Stimulated activated CD8-positive, alpha-beta memory T cell treated with anti-CD3 and anti-CD28 coated beads, Interleukin-15, amount 100 ng/mL, for 1 hour (primary cell): Measurements from ENCODE around the gene ME3.

Experiments used
- DNase-seq: peaks from one replicate; pipeline ENCODE4 v3.0.0-alpha.2; 2020; ENCODE audit warnings: low read depth

ME3 gene

GRCh38 chr11:86692746-86693145 is 20.3 kb upstream of the ME3 start:
- DNase-seq, result no peak

DNA sequence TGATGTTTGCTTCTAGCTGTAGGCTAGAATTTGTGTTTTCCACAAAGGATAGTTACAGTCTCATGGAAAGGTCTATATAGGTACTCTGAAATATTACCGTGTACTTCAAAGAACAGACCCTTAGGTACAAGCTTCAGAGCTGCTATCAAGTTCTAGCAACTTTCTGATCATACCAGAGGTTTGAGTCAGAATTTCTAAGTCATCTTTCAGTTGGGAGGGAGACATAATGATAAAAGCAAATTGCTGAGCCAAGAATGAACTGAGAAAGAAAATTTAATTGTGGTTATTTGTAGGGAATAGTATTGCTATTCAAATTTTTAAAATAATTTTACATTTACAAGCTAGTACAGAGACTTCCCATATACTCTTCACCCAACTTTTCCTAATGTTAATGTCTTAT is 19.9 kb upstream of the ME3 start:
- no peak for DNase-seq

GRCh38 chr11:86688398-86689179 is 16.2 kb upstream of the ME3 start:
- DNase-seq, result no peak

GRCh38 chr11:86687185-86687778 is 14.9 kb upstream of the ME3 start:
- no peak for DNase-seq

DNA sequence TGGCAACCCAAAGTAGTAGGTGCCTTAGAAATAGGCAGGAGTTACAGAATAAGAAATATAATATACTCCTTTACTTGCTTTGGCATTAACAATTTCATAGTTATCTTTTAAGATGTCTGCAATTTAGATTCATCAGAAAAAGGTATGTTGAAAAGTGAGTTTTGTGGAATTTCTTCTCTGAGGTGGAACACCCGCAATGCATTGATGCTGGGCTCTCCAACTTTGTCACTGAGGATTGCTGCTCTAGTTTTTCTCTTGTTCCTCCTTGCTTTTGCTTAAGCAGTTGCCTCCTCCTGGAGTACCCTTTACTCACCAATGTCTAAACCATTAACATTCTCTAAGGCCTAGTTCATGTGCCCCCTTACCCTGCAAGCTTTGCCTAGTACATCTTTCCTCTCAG is 14.1 kb upstream of the ME3 start:
- no peak for DNase-seq

GRCh38 chr11:86681483-86681756 is 9.0 kb upstream of the ME3 start:
- DNase-seq, result no peak

GRCh38 chr11:86680716-86681482 is 8.5 kb upstream of the ME3 start:
- DNase-seq, result no peak

GRCh38 chr11:86678823-86679222 is 6.4 kb upstream of the ME3 start:
- DNase-seq, result no peak

- DNase-seq, result no peak
These were observed 5.9 kb upstream of the ME3 start for GRCh38 chr11:86678296-86678695.

- no peak for DNase-seq
These were observed 4.2 kb upstream of the ME3 start for GRCh38 chr11:86676533-86677154.

DNA sequence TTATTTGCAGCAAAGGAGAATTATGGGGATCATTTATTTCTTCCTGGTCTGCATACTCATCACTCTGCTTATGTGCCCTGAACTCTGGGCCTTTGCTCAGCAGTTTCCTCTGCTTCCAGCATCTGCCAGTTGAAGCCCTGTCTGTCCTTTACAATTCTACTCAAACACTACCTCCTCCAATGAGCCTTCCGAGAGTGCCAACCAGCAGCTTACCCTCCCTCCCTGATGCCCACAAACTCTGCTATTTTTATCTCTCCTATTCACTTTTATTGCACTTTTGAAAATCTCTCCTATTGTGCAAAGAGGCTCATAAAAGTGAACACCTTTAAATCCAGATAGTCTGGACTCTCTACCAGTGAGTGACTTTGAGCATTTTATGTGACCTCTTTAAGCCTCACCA is 3.6 kb upstream of the ME3 start:
- DNase-seq, result no peak

- DNase-seq, result no peak
These were observed 2.6 kb upstream of the ME3 start for GRCh38 chr11:86675017-86675416.

GRCh38 chr11:86673872-86674750 is 1.7 kb upstream of the ME3 start:
- DNase-seq, result no peak

- DNase-seq, result no peak
These were observed 833 bp upstream of the ME3 start for GRCh38 chr11:86673055-86673843.

DNA sequence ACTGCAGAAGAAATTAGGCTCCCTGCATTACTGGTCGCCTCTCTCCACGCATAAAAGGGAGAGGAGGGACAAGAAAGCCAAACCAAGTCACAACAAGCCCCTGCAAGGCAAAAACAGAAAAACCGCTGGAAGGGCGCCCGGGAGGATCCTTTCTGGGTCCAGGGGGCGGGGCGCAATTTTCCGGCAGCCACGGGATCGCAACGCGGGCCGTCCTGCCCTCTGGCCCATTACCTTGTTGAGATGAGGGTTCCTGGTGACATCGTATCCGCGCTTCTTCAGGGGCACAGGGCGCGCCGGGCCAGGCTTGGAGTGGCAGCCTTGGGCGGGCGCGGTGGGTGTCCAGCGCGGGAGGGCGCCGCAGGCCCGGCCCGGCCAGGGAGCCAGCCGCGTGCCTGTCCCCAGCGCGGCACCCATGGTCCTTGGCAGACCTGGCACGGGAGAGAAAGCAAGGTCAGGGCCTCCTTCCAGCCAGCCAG is 847 bp downstream of the ME3 start:
- DNase-seq, result no peak

- DNase-seq, result no peak
These were observed 1.5 kb downstream of the ME3 start for GRCh38 chr11:86670911-86671310.

DNA sequence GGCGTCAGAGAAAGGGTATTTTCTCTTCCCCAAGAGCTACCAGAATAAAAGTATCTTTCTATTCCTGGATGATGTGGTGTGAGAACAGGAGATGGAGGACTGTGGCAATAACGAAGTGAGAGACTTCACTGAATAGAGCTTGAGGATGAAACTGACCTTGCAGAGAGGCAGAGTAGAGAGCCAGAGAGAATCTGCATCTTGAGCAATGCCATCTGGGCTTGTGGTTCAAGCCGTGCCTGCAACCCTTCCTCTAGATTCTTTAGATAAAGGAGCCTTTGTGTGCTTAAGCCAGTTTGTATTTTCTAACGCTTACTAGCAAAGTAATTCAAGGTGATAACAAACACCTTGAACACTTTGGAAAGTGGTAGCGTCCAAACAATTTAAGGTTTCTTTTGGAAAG is 2.2 kb downstream of the ME3 start:
- DNase-seq, result no peak

GRCh38 chr11:86669424-86669823 is 3.0 kb downstream of the ME3 start:
- no peak for DNase-seq

- DNase-seq, result no peak
These were observed 3.5 kb downstream of the ME3 start for GRCh38 chr11:86668929-86669328.

- no peak for DNase-seq
These were observed 6.2 kb downstream of the ME3 start for GRCh38 chr11:86666193-86666592.

GRCh38 chr11:86664930-86665329 is 7.5 kb downstream of the ME3 start:
- no peak for DNase-seq
